ENCODE results near the gene MKRN2.

Gene MKRN2

DNA sequence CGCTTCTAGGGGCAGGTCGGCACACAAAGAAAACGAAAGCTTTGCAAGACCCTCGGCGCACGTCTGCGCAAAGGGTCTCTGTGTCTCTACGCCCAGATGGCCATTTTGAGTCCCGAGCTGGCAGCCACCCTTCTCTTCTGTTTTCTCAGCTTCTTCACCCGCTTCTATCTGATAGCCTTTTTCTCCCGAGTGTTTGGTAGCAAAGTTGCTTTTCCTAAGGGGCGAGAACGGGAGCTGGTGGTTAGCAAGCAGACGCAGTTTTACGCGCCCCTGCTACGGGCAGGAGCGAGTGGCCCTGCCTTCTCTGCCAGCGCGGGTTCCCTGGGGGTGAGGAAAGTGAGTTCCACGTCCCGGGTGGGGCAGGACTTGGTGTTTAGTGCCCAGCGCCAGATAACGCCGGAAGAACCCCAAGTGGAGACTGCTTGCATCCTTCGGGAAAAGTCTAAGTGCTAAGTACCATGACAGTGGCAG, 2.9 kb upstream of the MKRN2 start:
- DNase-seq (ENCODE audit: low read depth in 2 of 2) = peak in 1 of 2 donors; percentile 7

DNA sequence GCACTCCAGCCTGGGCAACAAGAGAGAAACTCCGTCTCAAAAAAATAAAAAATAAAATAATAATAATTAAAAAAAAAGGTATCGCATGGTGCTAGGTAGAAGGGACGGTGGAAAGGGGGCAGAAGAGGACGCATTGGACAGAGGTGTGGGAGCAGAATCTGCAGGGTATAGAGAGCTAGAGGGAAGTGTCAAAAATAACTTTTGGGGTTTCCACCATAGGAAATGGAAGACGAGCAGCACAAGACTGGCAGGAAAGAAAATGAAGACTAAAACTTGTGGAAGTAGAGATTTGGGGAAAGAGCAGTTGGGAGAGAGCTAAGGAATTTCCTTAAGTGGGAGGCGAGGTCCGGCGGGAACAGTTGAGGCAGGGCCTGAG, 585 bp upstream of the MKRN2 start:
- no peak for DNase-seq (ENCODE audit: low read depth in 2 of 2)

DNA sequence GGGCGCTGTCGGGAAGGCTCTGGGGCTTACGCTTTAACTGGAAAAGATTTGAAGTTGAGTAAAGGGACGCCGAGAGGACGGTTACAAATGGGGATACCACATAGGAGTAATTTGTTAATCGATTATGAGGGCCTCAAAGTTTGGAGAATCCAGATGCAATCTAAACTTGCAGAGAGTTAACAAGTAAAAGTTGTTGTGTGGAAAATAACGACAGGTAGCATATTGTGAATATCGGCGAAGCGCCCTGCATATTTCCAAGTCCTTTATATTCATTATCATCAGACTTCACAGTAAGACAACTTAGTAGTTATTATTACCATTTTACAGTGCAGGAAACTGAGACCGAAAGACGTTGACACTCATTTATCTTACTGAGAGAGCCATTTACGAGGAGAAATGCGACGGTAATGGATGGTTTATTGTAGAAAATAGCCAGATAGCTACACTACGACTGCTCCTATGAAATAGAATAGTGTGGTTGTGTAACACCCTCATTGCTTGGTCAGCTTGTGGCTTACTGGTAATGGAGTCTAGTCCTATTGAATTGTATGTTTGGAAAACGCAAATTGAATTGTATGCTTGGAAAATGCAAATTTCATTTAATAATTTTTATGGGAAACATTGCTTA, 700 bp downstream of the MKRN2 start:
- DNase-seq (ENCODE audit: low read depth in 2 of 2) = no peak

DNA sequence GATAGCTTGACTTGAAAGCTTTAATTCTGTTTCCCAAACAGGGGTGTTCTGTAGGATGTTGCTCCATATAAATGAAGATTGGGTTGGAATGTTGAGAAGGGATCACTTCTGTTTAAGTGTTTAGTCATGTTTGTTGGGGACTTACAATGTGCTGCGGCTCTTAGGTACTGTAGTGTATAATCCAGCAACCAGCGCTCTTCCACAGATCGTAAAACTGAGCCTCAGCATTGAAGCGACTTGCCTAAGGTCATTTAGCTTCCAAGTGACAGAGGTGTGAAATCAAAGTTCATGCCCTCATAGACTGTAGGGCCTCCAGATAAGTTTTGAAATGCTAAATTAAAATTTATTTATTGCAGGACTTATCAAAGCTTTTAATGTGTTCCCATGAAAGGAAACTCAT, 1.8 kb downstream of the MKRN2 start:
- no peak for DNase-seq (ENCODE audit: low read depth in 2 of 2)

DNA sequence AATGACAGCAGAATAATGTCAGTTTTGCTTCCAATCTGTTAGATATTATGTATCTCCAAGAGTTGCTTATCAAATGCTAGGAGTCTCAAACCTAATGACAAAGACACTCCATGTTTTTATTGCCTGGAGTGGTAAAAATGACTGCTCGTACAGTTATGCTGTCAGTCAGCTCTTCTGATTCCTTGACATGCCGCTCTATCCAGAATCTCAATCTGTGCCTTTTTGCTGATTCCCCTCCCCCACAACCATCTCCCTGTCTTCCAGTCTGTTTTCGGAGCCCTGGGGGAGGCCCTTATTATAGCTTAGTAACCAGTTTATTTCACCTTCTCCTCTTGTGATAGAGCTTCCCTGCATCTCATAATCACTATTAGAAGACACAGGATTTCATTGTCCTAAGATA, 2.6 kb downstream of the MKRN2 start:
- DNase-seq (ENCODE audit: low read depth in 2 of 2) = no peak

DNA sequence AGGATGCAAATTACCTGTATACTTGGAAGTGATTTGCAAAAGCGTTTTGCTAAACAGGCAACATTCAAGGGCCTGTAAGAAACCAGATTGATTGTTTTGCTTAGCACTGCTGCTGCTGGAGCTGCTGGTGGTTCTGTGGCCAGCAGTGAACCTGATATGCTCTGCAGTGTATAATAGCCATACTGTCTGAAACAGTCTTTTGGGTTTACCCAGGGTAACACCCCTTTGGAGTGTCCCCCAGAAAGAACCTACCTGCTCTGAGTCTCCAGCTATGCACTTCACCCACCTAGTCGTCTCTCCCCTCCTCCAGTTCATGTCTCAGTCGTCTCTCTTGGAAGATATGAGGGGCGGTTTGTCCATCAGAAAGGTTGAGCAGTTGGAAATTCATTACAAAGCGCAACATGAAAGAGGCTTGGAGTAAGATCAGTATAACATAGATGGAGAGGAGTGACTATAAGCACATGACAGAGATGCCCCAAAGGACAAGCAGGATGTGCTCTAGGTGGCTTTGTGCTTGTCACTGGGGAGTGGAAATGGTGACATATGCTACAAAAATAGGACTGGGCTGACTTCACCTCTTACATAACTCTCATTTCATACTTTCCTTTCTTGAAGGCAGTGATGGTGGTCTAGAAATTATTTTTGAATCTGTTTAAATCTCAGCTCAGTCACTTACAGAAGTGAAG, 3.8 kb downstream of the MKRN2 start:
- DNase-seq (ENCODE audit: low read depth in 2 of 2) = no peak

DNA sequence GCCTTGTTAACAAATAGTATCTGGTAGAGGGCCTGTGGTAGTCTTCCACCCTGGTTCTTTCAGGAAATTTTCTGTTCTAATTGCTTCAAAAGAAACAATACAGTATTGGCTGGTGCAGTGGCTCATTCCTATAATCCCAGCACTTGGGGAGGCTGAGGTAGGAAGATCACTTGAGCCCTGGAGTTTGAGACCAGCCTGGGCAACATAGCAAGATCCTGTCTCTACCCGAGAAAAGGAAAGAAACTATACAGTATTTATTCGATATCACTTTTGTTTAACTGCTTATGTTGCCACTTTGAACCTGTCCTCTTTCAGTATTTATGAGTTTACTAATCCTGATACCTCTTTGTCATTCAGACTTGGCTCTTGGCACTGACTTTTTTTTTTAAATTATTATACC, 4.5 kb downstream of the MKRN2 start:
- DNase-seq (ENCODE audit: low read depth in 2 of 2) = no peak

DNA sequence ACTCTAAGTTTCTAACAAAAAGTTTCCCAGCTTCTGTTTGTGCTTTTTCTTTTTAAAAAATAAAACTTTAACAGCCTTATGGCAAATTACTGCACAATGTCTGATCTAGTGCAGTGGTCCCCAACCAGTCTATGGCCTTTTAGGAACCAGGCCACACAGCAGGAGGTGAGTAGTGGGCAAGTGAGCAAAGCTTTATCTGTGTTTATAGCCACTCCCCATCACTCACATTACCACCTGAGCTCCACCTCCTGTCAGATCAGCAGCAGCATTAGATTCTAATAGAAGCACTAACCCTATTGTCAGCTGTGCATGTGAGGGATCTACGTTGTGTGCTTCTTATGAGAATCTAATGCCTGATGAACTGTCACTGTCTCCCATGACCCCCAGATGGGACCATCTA, 5.6 kb downstream of the MKRN2 start:
- no peak for DNase-seq (ENCODE audit: low read depth in 2 of 2)

DNA sequence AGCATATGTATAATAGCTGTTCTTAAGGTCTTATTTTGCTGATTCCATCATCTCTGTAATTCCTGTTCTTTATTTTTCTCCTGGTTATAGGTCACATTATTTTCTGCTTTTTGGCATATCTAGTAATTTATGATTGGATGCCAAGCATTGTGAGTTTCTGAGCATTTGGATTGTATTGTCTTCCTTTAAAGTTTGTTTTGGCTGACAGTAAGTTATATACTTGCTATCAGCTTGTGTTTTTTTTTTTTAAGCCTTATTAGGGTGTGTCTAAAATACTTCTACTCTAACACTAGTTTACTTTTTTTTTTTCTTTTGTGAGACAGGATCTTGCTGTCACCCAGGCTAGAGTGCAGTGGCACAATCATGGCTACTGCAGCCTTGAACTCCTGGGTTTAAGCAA, 10.1 kb downstream of the MKRN2 start:
- no peak for DNase-seq (ENCODE audit: low read depth in 2 of 2)

DNA sequence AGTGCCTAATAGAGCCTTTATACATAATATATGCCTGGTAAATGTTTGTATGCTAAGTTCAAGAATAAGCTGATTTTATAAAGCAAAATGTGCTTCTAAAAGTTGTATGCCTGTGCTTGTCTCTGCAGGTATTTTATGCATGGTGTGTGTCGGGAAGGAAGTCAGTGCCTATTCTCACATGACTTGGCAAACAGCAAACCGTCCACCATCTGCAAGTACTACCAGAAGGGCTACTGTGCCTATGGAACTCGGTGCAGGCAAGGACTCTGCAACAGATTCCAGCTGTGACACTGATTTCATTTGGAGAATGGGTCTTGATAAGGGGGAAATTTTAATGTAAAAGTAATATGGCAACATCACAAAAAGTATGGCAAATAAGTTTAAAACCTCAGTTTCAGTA, 11.9 kb downstream of the MKRN2 start:
- DNase-seq (ENCODE audit: low read depth in 2 of 2) = no peak

DNA sequence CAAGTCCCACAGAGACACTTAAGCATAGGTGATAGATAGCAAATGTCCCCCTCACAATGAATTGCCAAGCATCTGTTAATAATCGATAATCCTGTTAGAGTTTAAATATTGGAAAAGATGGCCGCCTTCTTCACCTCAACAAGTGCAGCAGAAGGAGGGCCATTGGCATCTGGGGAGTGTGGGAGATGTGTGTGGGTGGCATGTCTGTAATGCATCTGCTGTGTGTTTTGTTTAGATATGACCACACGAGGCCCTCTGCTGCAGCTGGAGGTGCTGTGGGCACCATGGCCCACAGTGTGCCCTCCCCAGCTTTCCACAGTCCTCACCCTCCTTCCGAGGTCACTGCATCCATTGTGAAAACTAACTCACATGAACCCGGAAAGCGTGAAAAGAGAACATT, 12.9 kb downstream of the MKRN2 start:
- DNase-seq (ENCODE audit: low read depth in 2 of 2) = no peak

DNA sequence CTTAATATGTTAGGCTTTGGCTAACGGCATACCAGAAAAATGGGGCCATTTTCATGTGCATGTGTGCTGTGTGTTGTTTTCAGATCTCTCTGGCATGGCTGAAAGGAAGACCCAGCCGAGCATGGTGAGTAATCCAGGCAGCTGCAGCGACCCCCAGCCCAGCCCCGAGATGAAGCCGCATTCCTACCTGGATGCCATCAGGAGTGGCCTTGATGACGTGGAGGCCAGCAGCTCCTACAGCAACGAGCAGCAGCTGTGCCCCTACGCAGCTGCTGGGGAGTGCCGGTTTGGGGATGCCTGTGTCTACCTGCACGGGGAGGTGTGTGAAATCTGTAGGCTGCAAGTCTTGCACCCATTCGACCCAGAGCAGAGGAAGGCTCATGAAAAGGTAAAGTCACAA, 15.1 kb downstream of the MKRN2 start:
- no peak for DNase-seq (ENCODE audit: low read depth in 2 of 2)

DNA sequence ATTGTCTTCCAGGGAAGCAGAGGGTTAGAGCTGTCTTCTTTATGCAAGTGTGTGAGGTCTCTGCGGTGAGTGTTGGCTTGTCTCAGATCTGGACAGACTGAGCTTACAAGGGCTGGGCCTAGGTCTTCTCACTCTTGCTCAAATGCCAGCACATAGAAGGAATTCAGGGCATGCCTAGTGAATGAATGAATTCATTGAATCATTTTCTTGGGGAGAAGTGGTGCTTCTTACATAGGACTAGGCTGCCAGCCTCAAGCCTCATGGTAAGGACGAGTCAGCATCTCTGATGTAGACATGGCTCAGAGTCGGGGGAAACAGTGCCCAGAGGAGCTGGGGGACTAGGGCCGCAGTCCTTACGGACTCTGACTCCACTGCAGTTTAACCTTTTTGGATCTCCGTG, 17.2 kb downstream of the MKRN2 start:
- DNase-seq (ENCODE audit: low read depth in 2 of 2) = no peak

DNA sequence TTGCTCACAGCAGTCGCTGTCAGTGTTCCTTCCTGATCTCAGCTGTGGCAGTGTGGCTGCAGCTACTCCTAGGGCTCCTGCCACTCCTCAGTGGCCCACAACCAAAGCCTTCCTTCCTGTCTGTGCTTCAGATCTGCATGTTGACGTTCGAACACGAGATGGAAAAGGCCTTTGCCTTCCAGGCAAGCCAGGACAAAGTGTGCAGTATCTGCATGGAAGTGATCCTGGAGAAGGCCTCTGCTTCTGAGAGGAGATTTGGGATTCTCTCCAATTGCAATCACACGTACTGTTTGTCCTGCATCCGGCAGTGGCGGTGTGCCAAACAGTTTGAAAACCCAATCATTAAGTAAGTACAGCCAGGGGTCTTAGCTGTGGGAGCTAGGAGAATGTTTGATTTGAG, 17.8 kb downstream of the MKRN2 start:
- DNase-seq (ENCODE audit: low read depth in 2 of 2) = no peak

DNA sequence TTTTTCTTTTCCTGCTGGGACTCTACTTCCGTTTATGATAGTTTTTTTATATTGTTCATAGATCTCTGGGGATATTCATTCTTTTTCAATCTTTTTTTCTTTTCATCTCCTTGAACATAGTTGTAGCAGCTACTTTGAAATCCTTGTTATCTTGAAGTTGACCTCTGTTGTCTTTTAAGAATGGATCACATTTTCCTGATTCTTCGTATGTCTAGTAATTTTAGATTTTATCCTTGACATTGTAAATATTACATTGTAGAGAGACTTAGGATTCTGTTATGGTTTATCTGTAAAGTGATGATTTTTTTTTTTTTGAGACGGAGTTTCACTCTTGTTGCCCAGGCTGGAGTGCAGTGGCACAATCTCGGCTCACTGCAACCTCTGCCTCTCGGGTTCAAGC, 20.5 kb downstream of the MKRN2 start:
- DNase-seq (ENCODE audit: low read depth in 2 of 2) = no peak

DNA sequence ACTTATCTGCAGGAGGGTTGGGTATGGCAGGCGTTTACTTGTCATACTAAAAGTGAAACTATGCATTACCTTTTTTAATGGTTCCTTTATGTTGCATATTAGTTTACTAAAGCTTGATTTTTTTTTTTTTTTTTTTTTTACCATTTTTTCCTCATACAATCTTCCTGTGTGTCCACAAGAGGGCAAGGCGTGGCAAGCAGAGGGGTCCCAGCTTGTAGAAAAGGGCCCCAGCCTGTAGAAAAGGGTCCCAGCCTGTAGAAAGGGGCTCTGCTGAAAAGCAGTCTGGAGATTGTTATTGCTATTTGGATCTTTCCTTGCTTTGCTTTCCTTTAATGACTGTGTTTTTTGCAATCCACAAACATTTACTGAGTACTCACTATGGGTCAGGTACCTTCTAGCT, 21.9 kb downstream of the MKRN2 start:
- no peak for DNase-seq (ENCODE audit: low read depth in 2 of 2)

DNA sequence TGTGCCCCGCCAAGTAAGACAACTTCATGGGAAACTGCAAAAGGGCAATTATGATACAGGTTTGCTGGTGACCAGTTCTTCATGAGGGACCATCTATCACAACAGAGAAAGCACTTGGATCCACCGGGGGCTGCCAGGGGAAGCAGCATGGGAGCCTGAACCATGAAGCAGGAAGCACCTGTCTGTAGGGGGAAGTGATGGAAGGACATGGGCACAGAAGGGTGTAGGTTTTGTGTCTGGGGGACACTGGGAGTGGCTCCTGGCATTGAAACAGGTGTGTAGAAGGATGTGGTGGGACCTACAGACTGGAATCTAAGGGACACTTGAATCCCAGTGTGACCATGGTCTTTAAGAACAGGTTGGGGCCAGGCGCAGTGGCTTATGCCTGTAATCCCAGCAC, 22.6 kb downstream of the MKRN2 start:
- no peak for DNase-seq (ENCODE audit: low read depth in 2 of 2)

DNA sequence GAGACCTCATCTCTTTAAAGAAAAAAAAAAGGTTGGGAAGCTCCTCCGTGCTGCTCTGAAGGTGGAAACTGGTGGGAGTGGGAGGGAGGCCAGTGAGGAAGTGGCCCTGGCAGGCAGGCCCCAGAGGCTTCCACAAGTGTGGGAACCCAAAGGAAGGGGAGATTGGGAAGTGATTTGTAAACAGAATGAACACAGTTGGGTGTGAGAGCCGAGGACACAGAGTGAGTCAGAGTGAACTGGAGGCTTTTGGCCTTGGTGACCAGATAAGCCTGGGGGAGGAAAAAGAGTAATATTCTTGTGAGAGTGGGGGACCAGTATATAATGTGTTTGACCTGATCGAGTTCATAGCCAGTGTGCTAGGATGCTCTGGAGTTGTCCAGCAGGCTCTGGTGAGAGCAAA, 23.0 kb downstream of the MKRN2 start:
- DNase-seq (ENCODE audit: low read depth in 2 of 2) = no peak

DNA sequence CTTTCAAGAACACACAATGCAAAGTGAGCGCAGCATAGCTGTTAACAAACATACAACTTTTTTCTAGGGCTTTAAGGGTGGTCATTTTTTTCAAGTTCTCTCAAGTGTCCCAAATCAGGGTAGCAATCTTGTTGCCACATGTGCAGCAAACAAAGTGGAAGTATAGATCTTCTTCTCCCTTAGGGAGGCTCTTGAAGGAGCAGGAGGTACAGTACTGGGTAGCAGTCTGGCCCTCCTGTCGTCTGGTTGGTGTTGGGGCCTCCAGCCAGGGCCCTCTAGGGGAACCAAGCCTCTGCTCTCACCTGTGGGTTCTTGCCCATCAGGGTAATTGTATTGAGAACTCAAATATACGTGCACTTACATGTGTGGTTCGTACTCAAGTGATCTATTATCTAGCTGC, 25.8 kb downstream of the MKRN2 start:
- DNase-seq (ENCODE audit: low read depth in 2 of 2) = no peak

DNA sequence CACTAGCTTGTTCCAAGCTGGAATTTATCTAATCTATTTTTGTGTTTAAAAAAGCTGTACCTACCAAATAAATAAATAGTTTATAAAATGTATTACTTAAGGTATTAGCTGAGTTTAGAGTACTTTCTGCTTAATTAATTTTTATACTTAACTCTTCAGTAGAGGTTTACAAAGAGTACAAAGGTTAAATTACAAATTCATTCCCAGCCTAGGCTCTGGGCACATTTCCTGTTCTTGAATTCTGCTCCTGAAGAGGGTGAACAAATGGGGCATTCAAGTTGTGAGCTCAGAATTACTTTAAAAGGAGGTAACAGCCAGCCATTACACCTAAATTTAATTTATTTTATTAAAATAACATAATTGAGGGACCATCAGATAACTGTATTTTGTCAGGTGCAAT, 26.4 kb downstream of the MKRN2 start:
- DNase-seq (ENCODE audit: low read depth in 2 of 2) = no peak

DNA sequence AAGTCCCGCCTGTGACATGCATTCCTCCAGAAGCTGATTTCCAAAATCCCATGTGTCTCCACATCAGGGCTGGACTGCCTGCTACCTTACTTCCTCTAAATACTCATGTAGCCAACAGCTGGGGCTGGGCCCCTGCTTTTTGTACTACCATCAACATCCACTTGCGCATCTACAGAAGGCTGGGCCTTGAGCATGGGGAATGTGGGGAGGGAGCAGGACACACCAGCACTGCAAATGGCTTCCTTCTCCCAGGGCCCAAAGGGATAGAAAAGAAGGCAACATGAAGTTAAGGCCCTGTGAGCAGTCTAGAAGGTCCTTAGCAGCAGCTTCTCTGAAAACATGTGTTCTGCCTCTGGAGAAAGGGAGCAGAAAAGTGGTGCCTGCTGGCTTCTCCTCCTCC, 27.2 kb downstream of the MKRN2 start:
- no peak for DNase-seq (ENCODE audit: low read depth in 2 of 2)

DNA sequence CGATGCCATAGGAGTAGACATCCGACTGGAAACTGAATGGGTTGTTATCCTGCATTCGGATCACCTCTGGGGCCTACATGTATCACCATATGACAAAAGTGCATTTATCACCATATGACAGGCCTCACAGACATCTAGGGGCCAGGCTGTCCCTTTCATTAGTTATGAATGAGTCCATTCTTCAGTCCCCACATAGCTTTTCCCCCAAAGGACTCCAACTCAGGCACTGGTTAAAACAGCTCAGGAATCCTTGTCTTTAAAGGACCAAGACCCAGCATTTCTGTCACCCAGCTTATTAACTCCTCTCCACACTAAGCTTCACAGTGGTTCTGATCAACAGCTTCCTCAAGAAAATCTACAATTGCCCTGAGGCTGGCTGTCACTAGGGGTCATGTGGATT, 28.3 kb downstream of the MKRN2 start:
- no peak for DNase-seq (ENCODE audit: low read depth in 2 of 2)

DNA sequence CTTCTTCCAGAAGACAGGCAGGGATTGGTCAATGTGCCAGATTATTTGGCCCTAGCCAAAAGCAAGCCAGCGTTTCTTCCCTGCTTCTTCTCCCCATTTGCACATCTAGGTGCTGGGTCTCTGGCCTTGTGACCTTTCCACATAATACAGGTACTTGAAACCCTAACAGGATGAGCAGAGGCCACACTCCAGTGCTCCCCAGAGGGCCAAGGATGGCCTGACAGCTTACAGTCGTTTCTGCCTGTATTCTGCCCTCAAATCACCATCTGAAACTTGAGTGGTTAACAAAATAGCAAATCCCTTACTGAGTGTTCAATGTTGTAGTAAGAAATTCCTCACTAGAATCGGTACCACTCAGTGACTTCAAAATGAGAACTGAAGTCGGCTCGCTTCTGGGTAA, 29.1 kb downstream of the MKRN2 start:
- no peak for DNase-seq (ENCODE audit: low read depth in 2 of 2)

DNA sequence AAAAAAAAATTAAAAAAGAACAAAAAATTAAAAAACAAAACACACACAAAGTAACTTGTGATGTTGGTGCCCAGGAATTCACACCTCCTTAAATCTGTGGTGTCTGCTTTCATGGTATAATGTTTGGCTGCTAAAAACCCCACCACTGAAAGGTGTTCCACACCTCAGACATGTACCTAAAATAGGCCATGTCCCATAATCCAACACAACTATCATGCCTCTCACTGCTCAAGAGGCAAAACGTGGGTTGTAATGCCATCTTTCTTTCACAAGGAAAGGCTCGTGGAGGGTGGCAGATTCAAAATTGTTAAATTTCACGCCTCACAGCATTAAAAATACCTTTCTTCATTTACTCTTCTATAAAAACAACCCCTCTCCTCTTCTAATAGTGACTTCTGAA, 29.5 kb downstream of the MKRN2 start:
- no peak for DNase-seq (ENCODE audit: low read depth in 2 of 2)

Data from stimulated activated CD8-positive, alpha-beta memory T cell treated with anti-CD3 and anti-CD28 coated beads, Interleukin-2, amount 100 ng/mL, for 48 hours (primary cell).